Raji (cell line): ENCODE data around the gene COL4A4.

Experiments used
- POLR2A ChIP-seq: IDR thresholded peaks from 2 replicates; pipeline ENCODE4 v1.6.1; 2011; ENCODE audit warnings: low read depth, low read length, control low read depth; ENCODE audit not compliant: insufficient read depth

Gene COL4A4

GRCh38 chr2:227095346-227095745 lies 68.7 kb downstream of the COL4A4 start:
- TF ChIP-seq POLR2A: no peak

- TF ChIP-seq POLR2A: no peak
Observed at GRCh38 chr2:227082286-227082685, 81.7 kb downstream of the COL4A4 start.

- TF ChIP-seq POLR2A: no peak
Observed at GRCh38 chr2:227079726-227080125, 84.3 kb downstream of the COL4A4 start.

- no peak for TF ChIP-seq POLR2A
Observed at GRCh38 chr2:227058888-227059399, 105.1 kb downstream of the COL4A4 start.

GRCh38 chr2:227057743-227058447 lies 106.1 kb downstream of the COL4A4 start:
- no peak for TF ChIP-seq POLR2A

GRCh38 chr2:227057060-227057459 lies 106.9 kb downstream of the COL4A4 start:
- TF ChIP-seq POLR2A: no peak

- no peak for TF ChIP-seq POLR2A
Observed at GRCh38 chr2:227054006-227054405, 110.0 kb downstream of the COL4A4 start.

GRCh38 chr2:227052879-227053278 lies 111.1 kb downstream of the COL4A4 start:
- TF ChIP-seq POLR2A: no peak

GRCh38 chr2:227043981-227044380 lies 120.0 kb downstream of the COL4A4 start:
- no peak for TF ChIP-seq POLR2A

GRCh38 chr2:227038550-227039189 lies 125.3 kb downstream of the COL4A4 start:
- no peak for TF ChIP-seq POLR2A

- TF ChIP-seq POLR2A: no peak
Observed at GRCh38 chr2:227036527-227036926, 127.5 kb downstream of the COL4A4 start.

- TF ChIP-seq POLR2A: no peak
Observed at GRCh38 chr2:227035711-227036367, 128.2 kb downstream of the COL4A4 start.

- no peak for TF ChIP-seq POLR2A
Observed at GRCh38 chr2:227033471-227034148, 130.4 kb downstream of the COL4A4 start.

- no peak for TF ChIP-seq POLR2A
Observed at GRCh38 chr2:227031379-227031778, 132.6 kb downstream of the COL4A4 start.

GRCh38 chr2:227030789-227031188 lies 133.2 kb downstream of the COL4A4 start:
- TF ChIP-seq POLR2A: no peak

- TF ChIP-seq POLR2A: no peak
Observed at GRCh38 chr2:227029426-227030105, 134.4 kb downstream of the COL4A4 start.

- no peak for TF ChIP-seq POLR2A
Observed at GRCh38 chr2:227025510-227025909, 138.5 kb downstream of the COL4A4 start.
